Fibroblast of mammary gland (primary cell): Measurements from ENCODE around the gene RFX3.

Experiments
- DNase-seq: peaks from one replicate; pipeline ENCODE4 v3.0.0-alpha.2; 2010; ENCODE audit warnings: low read depth
- H3K4me3 ChIP-seq: 2 replicates; pipeline ENCODE4 v1.5.1; 2011; ENCODE audit warnings: low read depth, mild to moderate bottlenecking, low read length, moderate library complexity; ENCODE audit not compliant: control insufficient read depth
- CTCF ChIP-seq: conservative IDR thresholded peaks from 2 replicates; pipeline ENCODE4 v1.5.1; 2011; ENCODE audit warnings: low read depth, low read length, inconsistent platforms; ENCODE audit not compliant: control insufficient read depth, insufficient read depth

The RFX3 gene

DNA sequence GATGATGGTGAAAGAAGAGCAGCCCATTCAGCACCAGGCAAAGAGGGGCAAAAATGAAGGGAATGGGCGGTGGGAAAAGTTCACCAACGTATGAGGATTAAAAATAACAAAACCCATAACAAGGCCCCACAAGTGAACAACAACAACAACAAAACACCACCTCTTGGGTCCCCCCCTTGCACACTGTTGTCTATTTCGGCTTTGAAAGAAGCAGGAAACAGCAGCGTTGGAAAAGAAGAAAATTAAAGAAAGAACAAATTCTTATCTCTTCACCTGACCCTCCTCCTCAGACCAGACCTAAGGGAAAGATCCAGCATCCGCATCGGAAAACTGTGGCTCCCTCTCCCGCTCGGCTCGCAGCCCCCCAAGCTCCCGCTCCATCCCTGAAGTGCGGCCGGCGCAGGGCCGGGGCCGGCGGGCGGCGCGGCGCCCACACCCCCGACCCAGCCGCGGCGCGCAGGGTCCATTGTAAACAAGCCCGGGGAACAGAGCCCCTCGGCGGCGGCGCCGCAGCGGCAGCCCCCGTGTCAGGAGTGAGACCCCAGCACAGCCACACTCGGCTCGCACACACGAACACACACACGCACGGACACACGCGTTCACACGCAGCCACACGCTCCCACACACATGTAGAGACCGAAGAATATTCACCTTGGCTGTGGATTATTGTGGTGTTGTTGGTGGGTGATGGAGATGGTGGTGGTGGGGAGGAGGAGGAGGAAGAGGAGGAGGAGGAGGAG is 535 bp downstream of the RFX3 start:
- no peak for DNase-seq
- H3K4me3 ChIP-seq, result peak overlapping the region; percentile 91
- no peak for TF ChIP-seq CTCF

DNA sequence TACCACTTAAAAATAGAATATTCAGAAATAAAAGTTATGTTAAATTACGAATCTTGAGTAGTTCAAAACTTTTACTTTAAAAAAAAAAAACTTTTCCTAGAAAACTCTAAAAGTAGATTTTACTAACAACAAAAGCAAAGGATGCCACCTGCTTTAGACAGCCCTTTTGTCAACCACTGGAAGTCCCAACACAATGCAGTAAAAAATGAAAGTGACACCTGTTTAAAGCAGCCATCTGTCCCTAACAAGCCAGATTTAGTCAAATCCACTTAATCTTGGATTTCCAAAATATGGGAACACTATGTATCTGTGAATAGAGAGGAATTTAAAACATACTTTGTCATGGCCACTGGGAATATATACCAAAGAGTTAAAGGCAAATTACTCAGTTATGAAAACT is 3.8 kb downstream of the RFX3 start:
- H3K4me3 ChIP-seq, result no peak overlapping the region
- no peak for TF ChIP-seq CTCF
- DNase-seq, result no peak

DNA sequence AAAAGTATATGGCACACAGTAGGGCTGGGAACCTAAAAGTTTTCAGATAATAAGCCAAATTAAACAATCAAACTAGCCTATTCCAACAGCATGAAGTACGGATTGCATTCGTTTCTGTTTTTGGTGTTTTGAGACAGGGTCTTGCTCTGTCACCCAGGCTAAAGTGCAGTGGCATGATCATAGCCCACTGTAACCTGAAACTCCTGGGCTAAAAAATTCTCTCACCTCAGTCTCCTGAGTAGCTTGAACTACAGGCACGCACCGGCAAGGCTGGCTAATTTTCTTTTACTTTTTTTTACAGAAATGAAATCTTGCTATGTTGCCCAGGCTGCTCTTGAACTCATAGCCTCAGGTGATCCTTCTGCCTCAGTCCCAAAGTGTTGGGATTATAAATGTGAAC is 5.2 kb downstream of the RFX3 start:
- no peak overlapping the region for H3K4me3 ChIP-seq
- no peak for TF ChIP-seq CTCF
- DNase-seq, result no peak

DNA sequence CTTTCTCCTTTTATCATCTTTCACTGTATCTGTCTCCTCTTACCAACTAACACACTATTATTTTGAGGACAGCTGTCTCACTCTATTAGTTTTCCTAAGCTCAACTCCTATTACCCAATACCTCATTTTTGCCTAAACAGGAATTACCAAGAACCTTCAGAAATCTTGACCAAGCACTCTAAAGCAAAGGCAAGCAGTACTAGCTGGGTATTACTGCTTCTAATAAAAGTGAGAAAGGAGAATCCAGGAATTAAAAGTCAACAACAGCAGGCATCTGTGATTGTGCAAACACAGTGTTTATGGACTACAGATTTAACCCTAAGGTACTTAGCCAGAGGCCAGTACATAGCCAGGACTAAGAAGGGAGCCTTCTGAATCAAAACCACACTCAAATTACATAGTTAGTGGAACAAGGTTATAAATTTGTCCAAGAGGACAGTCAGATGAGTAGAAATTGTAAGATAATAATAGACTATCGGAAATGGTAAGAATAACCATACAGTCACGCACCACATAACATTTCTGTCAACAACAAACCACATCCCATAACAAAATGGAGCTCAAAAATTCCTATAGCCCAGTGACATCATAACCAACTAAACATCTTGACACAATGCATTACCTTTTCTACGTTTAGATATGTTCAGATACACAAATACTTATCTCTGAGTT is 8.3 kb downstream of the RFX3 start:
- no peak overlapping the region for H3K4me3 ChIP-seq
- peak; percentile 3 for DNase-seq
- TF ChIP-seq CTCF, result no peak

DNA sequence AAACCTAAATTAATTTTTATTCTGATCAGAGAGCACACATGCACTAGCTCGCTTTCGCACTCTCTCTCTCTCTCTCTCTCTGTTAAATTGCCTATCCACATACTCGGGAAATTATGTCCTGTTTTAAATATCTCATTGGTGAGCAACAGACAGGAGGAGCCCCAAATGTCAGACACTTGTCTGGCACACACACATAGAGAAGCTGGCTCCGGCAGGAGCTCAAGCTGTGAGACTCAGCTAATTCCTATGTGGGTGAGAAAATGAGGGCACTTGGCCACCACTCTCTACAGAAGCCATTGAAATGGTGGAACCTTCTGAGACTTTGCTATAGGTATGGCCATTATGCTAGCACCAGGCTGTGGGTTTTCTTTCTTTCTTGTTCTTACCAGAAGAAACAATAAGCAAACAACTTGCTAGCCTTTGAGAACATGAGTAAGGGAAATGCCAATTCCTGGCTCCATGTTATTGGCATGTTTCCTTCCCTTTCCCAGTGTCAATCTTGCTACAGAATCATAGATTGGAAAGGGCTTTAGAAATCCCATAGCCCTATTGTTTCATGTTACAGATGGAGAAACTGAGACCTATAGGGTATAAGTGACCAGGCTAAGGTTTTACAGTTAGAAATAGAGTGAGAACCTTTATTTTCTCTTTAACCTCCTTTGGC is 9.0 kb downstream of the RFX3 start:
- no peak overlapping the region for H3K4me3 ChIP-seq
- no peak for TF ChIP-seq CTCF
- DNase-seq, result no peak

GRCh38 chr9:3515405-3515804 is 10.4 kb downstream of the RFX3 start:
- no peak for DNase-seq
- no peak for TF ChIP-seq CTCF
- H3K4me3 ChIP-seq, result no peak overlapping the region
